Mucosa of descending colon (tissue), 3 donors: Measurements from ENCODE around the gene ZKSCAN7. TPM values are rescaled to one million over a fixed set of nuclear protein-coding genes. Genes with fewer than 3 reads are reported as not detected.
"Not testable (repeated sequence)": the region's sequence is repeated elsewhere in the genome, so short reads cannot be mapped to it uniquely, and the experiment has no call there.

ENCODE experiments used
- ATAC-seq: fragments of 200-7000 bp; cut with Tn5 transposase; one replicate; pipeline ENCODE4 v1.9.1; 2020; ENCODE audit warnings: mild to moderate bottlenecking, moderate library complexity
- DNase-seq, 3 donors: peaks; one replicate each; pipeline ENCODE4 v3.0.0-alpha.2; 2020
- H3K36me3 ChIP-seq: fragments of 200-600 bp; one replicate; pipeline ENCODE4 v1.8.0; 2021; ENCODE audit warnings: low read depth, mild to moderate bottlenecking
- H3K4me1 ChIP-seq: fragments of 200-600 bp; one replicate; pipeline ENCODE4 v1.8.0; 2021; ENCODE audit warnings: low read depth, mild to moderate bottlenecking
- H3K4me3 ChIP-seq: fragments of 200-600 bp; one replicate; pipeline ENCODE4 v1.8.0; 2021; ENCODE audit warnings: mild to moderate bottlenecking
- H3K9me3 ChIP-seq: fragments of 200-600 bp; one replicate; pipeline ENCODE4 v1.8.0; 2021; ENCODE audit warnings: mild to moderate bottlenecking
- CTCF ChIP-seq: fragments of 200-600 bp; IDR thresholded peaks from one replicate; pipeline ENCODE4 v1.8.0; 2022; ENCODE audit warnings: antibody characterized with exemption, mild to moderate bottlenecking
- intact Hi-C, 2 donors: fragments of 100-400 bp; cut with DNase I in 1 of 2; cut with micrococcal nuclease in 1 of 2; formaldehyde crosslinking; loops; one replicate each; pipeline versions ENCODE4 v1.11.0 to v1.11.1; 2022; cut with DNase I, micrococcal nuclease
- total RNA-seq, 3 donors: library from RNA; stranded (reverse); fragmentation: NEBNext Ultra II Directional in 2 of 3; extraction: Animal tissue kit (Norgen Biotek cat#: 25700) in 2 of 3; gene quantifications; one replicate each; pipeline versions ENCODE4 v1.2.1 to v1.2.4, GENCODE V29; 2021 to 2023
- donor health status: DM: no; HTN: no; CAD: no; lungs with moderate emphysema.
- donor health status: DM: no; HTN: no; CAD: no.
- donor health status: DM: no; HTN: yes; CAD: no.

Gene ZKSCAN7
- total RNA-seq, 3 donors from 2014 or later = 0.96 to 3.0 (median 1.6) TPM

DNA sequence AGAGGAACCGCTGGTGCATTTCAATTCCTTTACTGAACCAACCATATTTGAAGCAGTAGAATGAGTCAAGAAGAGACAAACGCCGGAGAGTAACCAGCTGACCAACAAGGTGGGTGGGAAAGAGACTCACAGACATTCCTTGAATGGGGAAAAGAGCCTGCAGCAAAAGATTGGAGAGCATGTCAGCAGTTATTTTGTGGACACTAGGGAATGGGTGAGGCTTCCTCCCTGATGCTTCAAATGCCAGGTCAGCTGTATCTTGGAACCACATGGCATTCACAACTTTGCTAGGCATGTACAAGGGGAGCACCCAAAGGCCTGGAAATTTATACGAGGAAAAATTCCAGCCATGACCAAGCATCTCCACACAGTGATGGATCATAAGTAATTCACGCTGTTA is 29.9 kb upstream of the ZKSCAN7 start:
- Histone ChIP-seq H3K36me3 (no peaks in the 10 kb centered on the region), H3K4me3 (no peak overlapping the region), H3K4me1 (no peaks in the 10 kb centered on the region), H3K9me3 (no peaks in the 10 kb centered on the region)
- no peak for ATAC-seq
- DNase-seq = no peak
- no peak for TF ChIP-seq CTCF
- intact Hi-C loops = no loop called here

DNA sequence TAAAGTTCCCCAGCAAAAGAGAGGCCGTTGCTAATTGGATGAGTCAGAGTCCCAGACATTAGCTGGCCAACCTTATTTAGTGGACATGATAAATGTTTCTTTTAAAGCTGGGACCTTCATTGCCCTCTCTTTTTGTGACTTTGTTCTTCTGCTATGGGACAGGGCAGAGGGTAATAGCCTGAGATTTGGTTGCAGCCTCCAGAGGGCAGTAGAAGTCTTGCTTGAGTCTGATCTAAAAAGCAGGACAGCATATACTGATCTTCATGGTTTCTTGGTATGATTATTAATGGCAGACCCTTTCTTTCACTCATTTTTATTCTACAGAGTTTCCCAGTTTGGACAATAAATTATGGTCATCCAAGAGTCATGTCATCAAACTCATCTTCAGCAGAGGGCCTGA is 25.1 kb upstream of the ZKSCAN7 start:
- DNase-seq = peak in 1 of 3 donors; percentile 40
- intact Hi-C loops = loop anchor here (5.0 to 10.0 kb wide), 2 partner anchors 382 to 385 kb away; no protein-coding TSS in a partner anchor
- no peaks in the 10 kb centered on the region for H3K36me3 ChIP-seq

GRCh38 chr3:44530911-44531310 is 24.1 kb upstream of the ZKSCAN7 start:
- intact Hi-C loops = loop anchor here (5.0 to 10.0 kb wide), 2 partner anchors 381 to 384 kb away; no protein-coding TSS in a partner anchor
- TF ChIP-seq CTCF = no peak
- DNase-seq (no peak), ATAC-seq (peak; percentile 88)
- Histone ChIP-seq H3K4me1 (peaks cover 10% of the 10 kb centered on the region), H3K4me3 (no peak overlapping the region), H3K36me3 (no peaks in the 10 kb centered on the region), H3K9me3 (no peaks in the 10 kb centered on the region)

More for the DNA sequence above, 25.1 kb upstream of the ZKSCAN7 start:
- Histone ChIP-seq H3K4me3 (no peak overlapping the region), H3K4me1 (peaks cover 10% of the 10 kb centered on the region), H3K9me3 (no peaks in the 10 kb centered on the region)
- no peak for TF ChIP-seq CTCF
- ATAC-seq = peak; percentile 51

DNA sequence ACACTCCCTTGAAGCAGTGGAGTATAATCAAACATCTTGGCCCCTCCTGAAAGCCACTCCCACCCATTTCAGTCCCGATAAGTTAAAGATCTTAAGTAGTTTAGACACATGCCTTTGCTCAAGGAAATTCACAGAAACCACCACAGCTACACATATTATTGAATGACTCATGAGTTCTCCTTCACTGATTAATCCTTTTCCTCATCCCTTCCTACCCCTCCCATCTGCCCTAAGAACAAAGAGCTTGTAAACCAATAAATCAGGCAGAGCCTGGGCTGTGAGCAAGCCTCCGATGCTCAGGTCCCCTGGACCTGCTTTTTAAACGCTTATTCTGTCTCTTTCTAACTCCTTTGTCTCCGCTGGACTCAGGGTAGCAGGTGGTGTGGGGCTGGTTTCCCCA is 20.3 kb upstream of the ZKSCAN7 start:
- intact Hi-C loops = loop anchor here (5.0 to 10.0 kb wide), 2 partner anchors 378 to 380 kb away; no protein-coding TSS in a partner anchor
- H3K36me3 ChIP-seq, H3K4me3 ChIP-seq, H3K9me3 ChIP-seq, DNase-seq: not testable (repeated sequence)
- H3K4me1 ChIP-seq = peaks cover 10% of the 10 kb centered on the region
- ATAC-seq = peak; percentile 45

- intact Hi-C loops = loop anchor here in 1 of 2 donors (10.0 kb wide), 1 partner anchor 379 kb away; no protein-coding TSS in a partner anchor
- TF ChIP-seq CTCF = no peak
- Histone ChIP-seq H3K4me1 (peaks cover 7% of the 10 kb centered on the region), H3K36me3 (no peaks in the 10 kb centered on the region), H3K9me3 (no peaks in the 10 kb centered on the region), H3K4me3 (no peak overlapping the region)
- no peak for DNase-seq
- no peak for ATAC-seq
Measured at GRCh38 chr3:44535364-44535763, 19.6 kb upstream of the ZKSCAN7 start.

- H3K36me3 ChIP-seq, H3K4me3 ChIP-seq, DNase-seq, intact Hi-C loops, H3K9me3 ChIP-seq, ATAC-seq, H3K4me1 ChIP-seq: not testable (repeated sequence)
Measured at GRCh38 chr3:44544811-44545210, 10.2 kb upstream of the ZKSCAN7 start.

GRCh38 chr3:44555723-44556122 is 730 bp downstream of the ZKSCAN7 start:
- H3K4me1 ChIP-seq = no peaks in the 10 kb centered on the region
- DNase-seq = no peak
- no peaks in the 10 kb centered on the region for H3K9me3 ChIP-seq
- peak; percentile 9 for ATAC-seq
- intact Hi-C loops = no loop called here
- no peaks in the 10 kb centered on the region for H3K36me3 ChIP-seq
- TF ChIP-seq CTCF = no peak
- H3K4me3 ChIP-seq = no peak overlapping the region
